H1 (cell line): ENCODE measurements around the gene NLGN4X. TPM values are rescaled to one million over a fixed set of nuclear protein-coding genes. Genes with fewer than 3 reads are reported as not detected.

ENCODE experiments used
- CTCF ChIA-PET: fragments of 300-600 bp; sonication (Branson Sonifier 250); formaldehyde crosslinking; loops from one replicate; lab custom pipeline; 2021; ENCODE audit not compliant: partially characterized antibody; lab: Charles Lee
- POLR2A ChIA-PET: fragments of 300-600 bp; sonication (Branson Sonifier 250); formaldehyde crosslinking; loops from one replicate; lab custom pipeline; 2021; ENCODE audit warnings: inconsistent platforms; ENCODE audit not compliant: partially characterized antibody; lab: Charles Lee
- DNase-seq, 2 experiments: peaks; one replicate each; pipeline versions ENCODE4 v3.0.0 to v3.0.0-alpha.2; 2010 to 2022; ENCODE audit warnings: low spot score in 2 of 2, low read depth in 1 of 2, mixed read lengths in 1 of 2
- FAIRE-seq: peaks from 2 replicates; lab custom pipeline; 2011; peaks lifted over from hg19 to GRCh38; lab: Jason Lieb, UNC
- H2AFZ ChIP-seq: 2 replicates; pipeline ENCODE4 v1.8.1; 2012; ENCODE audit warnings: low read length, inconsistent platforms
- H2AK5ac ChIP-seq: 2 replicates; pipeline ENCODE4 v1.6.1; 2013; ENCODE audit warnings: low read depth, low read length
- H2BK120ac ChIP-seq: replicated peaks from 2 replicates; pipeline ENCODE3; 2013; ENCODE audit warnings: low read depth, low read length, inconsistent platforms
- H2BK12ac ChIP-seq: 2 replicates; pipeline ENCODE4 v1.6.1; 2013; ENCODE audit warnings: low read depth, low read length
- H2BK15ac ChIP-seq: 2 replicates; pipeline ENCODE4 v1.6.1; 2013; ENCODE audit warnings: low read length
- H2BK20ac ChIP-seq: 2 replicates; pipeline ENCODE4 v1.6.1; 2013; ENCODE audit warnings: low read length
- H2BK5ac ChIP-seq: 2 replicates; pipeline ENCODE4 v1.6.1; 2013; ENCODE audit warnings: low read depth, low read length
- H3K14ac ChIP-seq: 2 replicates; pipeline ENCODE4 v1.6.1; 2013; ENCODE audit warnings: inconsistent platforms; ENCODE audit not compliant: insufficient read length
- H3K18ac ChIP-seq: 2 replicates; pipeline ENCODE4 v1.6.1; 2013; ENCODE audit warnings: low read length; ENCODE audit errors: extremely low read depth
- H3K23ac ChIP-seq: 2 replicates; pipeline ENCODE4 v1.6.1; 2013; ENCODE audit warnings: inconsistent platforms; ENCODE audit not compliant: insufficient read length
- H3K23me2 ChIP-seq: 2 replicates; pipeline ENCODE4 v1.6.1; 2013; ENCODE audit warnings: low read depth, low read length
- H3K27ac ChIP-seq: 2 replicates; pipeline ENCODE4 v1.6.1; 2011; ENCODE audit warnings: low read depth, low read length, inconsistent platforms
- H3K27me3 ChIP-seq, 4 experiments: replicated peaks in 1 of 4; 1 replicate in 1 of 4; 2 replicates in 3 of 4; pipeline versions ENCODE4 v1.6.1 to v1.8.1; 2011 to 2013; ENCODE audit warnings: low read length in 3 of 4, mild to moderate bottlenecking in 3 of 4, inconsistent platforms in 2 of 4, mixed read lengths in 2 of 4, moderate library complexity in 1 of 4; ENCODE audit not compliant: control insufficient read depth in 3 of 4, insufficient read depth in 3 of 4; ENCODE audit errors: extremely low read depth in 1 of 4
- H3K36me3 ChIP-seq, 4 experiments: 2 replicates each; pipeline versions ENCODE4 v1.6.1 to v1.8.1; 2011 to 2013; ENCODE audit warnings: mild to moderate bottlenecking in 4 of 4, low read length in 3 of 4, moderate library complexity in 2 of 4, control low read depth in 1 of 4, inconsistent platforms in 1 of 4; ENCODE audit not compliant: insufficient read depth in 4 of 4, control insufficient read depth in 2 of 4
- H3K4ac ChIP-seq: replicated peaks from 2 replicates; pipeline ENCODE3; 2013; ENCODE audit warnings: low read length, low read depth, mixed read lengths, inconsistent platforms; ENCODE audit not compliant: insufficient read length
- H3K4me1 ChIP-seq, 4 experiments: replicated peaks in 1 of 4; 1 replicate in 1 of 4; 2 replicates in 3 of 4; pipeline versions ENCODE4 v1.6.1 to v1.8.1; 2011 to 2013; ENCODE audit warnings: low read length in 3 of 4, inconsistent platforms in 2 of 4, mixed read lengths in 1 of 4; ENCODE audit not compliant: insufficient read depth in 4 of 4, control insufficient read depth in 3 of 4
- H3K4me2 ChIP-seq, 2 experiments: 2 replicates each; pipeline versions ENCODE4 v1.6.1 to v1.8.1; 2011 to 2013; ENCODE audit warnings: low read depth in 2 of 2, low read length in 2 of 2, control low read depth in 1 of 2, inconsistent platforms in 1 of 2, mild to moderate bottlenecking in 1 of 2; ENCODE audit not compliant: insufficient read depth in 1 of 2
- H3K4me3 ChIP-seq, 4 experiments: fragments of 200-600, 300-600 bp in 1 of 4; sonication (generic), shearing (Covaris generic), sonication (Bioruptor Twin) in 1 of 4; 2 replicates each; pipeline versions ENCODE4 v1.5.1 to v1.8.1; 2011 to 2016; ENCODE audit warnings: low read length in 4 of 4, low read depth in 3 of 4, control low read depth in 2 of 4, inconsistent platforms in 2 of 4, mild to moderate bottlenecking in 2 of 4, mixed read lengths in 1 of 4, moderate library complexity in 1 of 4; ENCODE audit not compliant: insufficient read depth in 2 of 4; ENCODE audit errors: extremely low read depth in 1 of 4
- H3K56ac ChIP-seq: replicated peaks from 2 replicates; pipeline ENCODE3; 2013; ENCODE audit warnings: low read depth, mild to moderate bottlenecking, mixed read lengths, low read length, inconsistent platforms; ENCODE audit not compliant: insufficient read length
- H3K79me1 ChIP-seq: 2 replicates; pipeline ENCODE4 v1.6.1; 2013; ENCODE audit warnings: low read depth, low read length, control low read depth
- H3K79me2 ChIP-seq, 2 experiments: 2 replicates each; pipeline versions ENCODE4 v1.6.1 to v1.8.1; 2012 to 2013; ENCODE audit warnings: low read length in 2 of 2, mild to moderate bottlenecking in 2 of 2, inconsistent platforms in 1 of 2; ENCODE audit not compliant: insufficient read depth in 2 of 2, control insufficient read depth in 1 of 2
- H3K9ac ChIP-seq, 4 experiments: replicated peaks in 1 of 4; 1 replicate in 1 of 4; 2 replicates in 3 of 4; pipeline versions ENCODE4 v1.6.1 to v1.8.1; 2011 to 2013; ENCODE audit warnings: low read depth in 3 of 4, low read length in 3 of 4, control low read depth in 2 of 4, mild to moderate bottlenecking in 2 of 4, moderate library complexity in 2 of 4, inconsistent platforms in 1 of 4; ENCODE audit errors: extremely low read depth in 1 of 4
- H3K9me3 ChIP-seq, 2 experiments: 2 replicates each; pipeline versions ENCODE4 v1.6.1 to v1.8.1; 2012 to 2013; ENCODE audit warnings: mild to moderate bottlenecking in 2 of 2, moderate library complexity in 2 of 2, control low read depth in 1 of 2, inconsistent platforms in 1 of 2, low read depth in 1 of 2, low read length in 1 of 2, mixed read lengths in 1 of 2; ENCODE audit not compliant: insufficient read depth in 2 of 2
- H4K20me1 ChIP-seq, 2 experiments: replicated peaks in 1 of 2; 2 replicates each; pipeline versions ENCODE3 to v1.8.1; 2011 to 2013; ENCODE audit warnings: inconsistent platforms in 2 of 2, low read length in 2 of 2, mild to moderate bottlenecking in 1 of 2; ENCODE audit not compliant: insufficient read depth in 2 of 2, control insufficient read depth in 1 of 2
- H4K5ac ChIP-seq: 2 replicates; pipeline ENCODE4 v1.6.1; 2013; ENCODE audit warnings: low read length, low read depth, mixed read lengths, inconsistent platforms; ENCODE audit not compliant: insufficient read length
- H4K8ac ChIP-seq: 2 replicates; pipeline ENCODE4 v1.8.0; 2013; ENCODE audit warnings: mild to moderate bottlenecking, moderate library complexity, low read length, inconsistent platforms; ENCODE audit not compliant: insufficient read depth; ENCODE audit errors: extremely low read depth
- H4K91ac ChIP-seq: replicated peaks from 2 replicates; pipeline ENCODE3; 2013; ENCODE audit warnings: low read length, mixed read lengths, inconsistent platforms; ENCODE audit not compliant: insufficient read length
- SP1 ChIP-seq: IDR thresholded peaks from 2 replicates; pipeline ENCODE4 v1.6.1; 2011; ENCODE audit warnings: low read depth, low read length
- WGBS, 2 experiments: shearing (Covaris generic) in 1 of 2; methylation state at CpG; one replicate each; pipeline versions ENCODE4 v1.1.6 to v1.1.7; 2013 to 2015; ENCODE audit warnings: low lambda C conversion rate in 2 of 2, mixed read lengths in 2 of 2, inconsistent platforms in 1 of 2, low coverage in 1 of 2, missing lambda C conversion rate in 1 of 2; ENCODE audit not compliant: insufficient replicate concordance in 2 of 2, insufficient coverage in 1 of 2, insufficient read length in 1 of 2; ENCODE audit errors: extremely low coverage in 1 of 2, missing lambda C conversion rate in 1 of 2; 5-methylcytosine and 5-hydroxymethylcytosine counted together
- polyA plus RNA-seq, 7 experiments: library from polyadenylated mRNA; depleted of rRNA in 3 of 7; stranded (reverse) in 5 of 7; unstranded in 2 of 7; fragments of >200 nt in 5 of 7; fragments of 200-250 nt in 2 of 7; gene quantifications; 1 replicate in 5 of 7; 2 replicates in 1 of 7; 4 replicates in 1 of 7; pipeline versions ENCODE4 v1.2.1 to v1.2.3, GENCODE V29; 2011 to 2013; ENCODE audit warnings: missing spikeins in 2 of 7, mixed read lengths in 2 of 7
- total RNA-seq: library from RNA; stranded (reverse); fragmentation: NEBNext Ultra II Directional; extraction: Animal tissue kit (Norgen Biotek cat#: 25700); gene quantifications from 2 replicates; pipeline ENCODE4 v1.2.1, GENCODE V29; 2021

The NLGN4X gene
- total and polyA plus RNA-seq, 2 of the 8 experiments (the other 6 are each of a cell fraction or from before 2014, with no cell fraction given) = 104 to 124 TPM

DNA sequence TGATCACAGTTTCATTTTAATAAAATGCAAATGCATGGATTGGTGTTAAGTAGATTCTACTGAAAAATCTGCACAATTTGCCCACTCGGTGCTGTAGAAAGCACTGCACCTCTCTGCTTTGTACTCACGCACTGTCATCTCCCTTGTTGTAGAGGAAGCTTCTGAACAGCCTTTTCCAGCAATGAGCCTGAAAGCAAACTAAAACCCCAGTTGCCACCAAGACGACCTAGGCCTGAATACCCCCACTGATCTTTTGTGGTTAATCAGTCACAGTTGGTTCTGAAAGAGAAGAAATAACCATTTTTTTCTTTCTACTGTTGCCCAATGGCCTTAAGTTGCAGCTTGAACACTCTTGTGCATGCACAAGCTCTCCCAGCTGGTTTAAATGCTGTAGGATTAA lies 229.8 kb downstream of the NLGN4X start:
- POLR2A ChIA-PET = no interaction called here
- H3K23ac ChIP-seq = no peak overlapping the region
- no peaks in the 10 kb centered on the region for H4K20me1 ChIP-seq
- H4K5ac ChIP-seq = no peak overlapping the region
- H3K18ac ChIP-seq = no peak overlapping the region
- no peak overlapping the region for H3K56ac ChIP-seq
- WGBS, 2 experiments = 79% methylated on average over 3 of the region's 3 CpGs; no CpG with 5 or more reads in 1 of the 2 experiments
- no peaks in the 10 kb centered on the region for H3K23me2 ChIP-seq
- H2AFZ ChIP-seq = no peak overlapping the region
- H2BK120ac ChIP-seq = no peak overlapping the region
- H3K4me2 ChIP-seq = no peak overlapping the region
- peaks cover 0 to 7% (median 0%) of the 10 kb centered on the region in 4 experiments; a peak in 1 of 7 replicates for H3K4me1 ChIP-seq
- CTCF ChIA-PET = interaction anchor here (0.9 kb wide), 1 partner anchor 84 kb away, joined by 3 read pairs; no protein-coding TSS in a partner anchor
- no peak overlapping the region for H2BK15ac ChIP-seq
- H3K14ac ChIP-seq = no peak overlapping the region
- no peak overlapping the region for H4K91ac ChIP-seq
- no peaks in the 10 kb centered on the region for H3K27me3 ChIP-seq
- FAIRE-seq = no peak
- no peak overlapping the region for H2AK5ac ChIP-seq
- no peak overlapping the region for H2BK5ac ChIP-seq
- H3K36me3 ChIP-seq = no peaks in the 10 kb centered on the region; a peak in 1 of 8 replicates
- H3K9ac ChIP-seq = no peak overlapping the region
- no peaks in the 10 kb centered on the region for H3K79me1 ChIP-seq
- no peak overlapping the region for H4K8ac ChIP-seq
- H3K79me2 ChIP-seq = peaks cover 0 to 59% of the 10 kb centered on the region in 2 experiments; a peak in 2 of 4 replicates
- no peak overlapping the region for H2BK12ac ChIP-seq
- H3K4me3 ChIP-seq = no peak overlapping the region
- H3K9me3 ChIP-seq = no peaks in the 10 kb centered on the region
- no peak overlapping the region for H2BK20ac ChIP-seq
- no peak overlapping the region for H3K27ac ChIP-seq
- no peak for DNase-seq
- H3K4ac ChIP-seq = no peak overlapping the region
- no peak for TF ChIP-seq SP1
